Cerebellar nuclear complex (tissue), 1 donor: ENCODE measurements around the gene HOXA1.

Source experiments
- DNase-seq, 2 experiments: peaks; one replicate each; lab custom pipeline; 2025; lab: John Stamatoyannopoulos, UW

The HOXA1 gene

GRCh38 chr7:27092819-27093110, 3.0 kb downstream of the HOXA1 start:
- DNase-seq = no peak

- DNase-seq = no peak
Measured at GRCh38 chr7:27091941-27092818, 3.6 kb downstream of the HOXA1 start.

GRCh38 chr7:27091105-27091504, 4.7 kb downstream of the HOXA1 start:
- no peak for DNase-seq

- DNase-seq = no peak
Measured at GRCh38 chr7:27088002-27088922, 7.5 kb downstream of the HOXA1 start.

- DNase-seq = no peak
Measured at GRCh38 chr7:27083646-27084045, 12.2 kb downstream of the HOXA1 start.

- DNase-seq = no peak
Measured at GRCh38 chr7:27082171-27082570, 13.6 kb downstream of the HOXA1 start.

- DNase-seq = no peak
Measured at GRCh38 chr7:27080844-27081436, 14.9 kb downstream of the HOXA1 start.

- no peak for DNase-seq
Measured at GRCh38 chr7:27079234-27079975, 16.4 kb downstream of the HOXA1 start.

- no peak for DNase-seq
Measured at GRCh38 chr7:27078616-27079233, 17.1 kb downstream of the HOXA1 start.

- no peak for DNase-seq
Measured at GRCh38 chr7:27073076-27073475, 22.7 kb downstream of the HOXA1 start.

GRCh38 chr7:27071622-27072390, 24.0 kb downstream of the HOXA1 start:
- no peak for DNase-seq

- no peak for DNase-seq
Measured at GRCh38 chr7:27068259-27068658, 27.5 kb downstream of the HOXA1 start.

GRCh38 chr7:27066148-27066547, 29.7 kb downstream of the HOXA1 start:
- DNase-seq = no peak

GRCh38 chr7:27065709-27066108, 30.1 kb downstream of the HOXA1 start:
- DNase-seq = no peak

- DNase-seq = no peak
Measured at GRCh38 chr7:27064661-27065060, 31.1 kb downstream of the HOXA1 start.

GRCh38 chr7:27064159-27064558, 31.6 kb downstream of the HOXA1 start:
- DNase-seq = no peak

GRCh38 chr7:27062946-27063345, 32.9 kb downstream of the HOXA1 start:
- no peak for DNase-seq

- DNase-seq = no peak
Measured at GRCh38 chr7:27053153-27053552, 42.6 kb downstream of the HOXA1 start.

- no peak for DNase-seq
Measured at GRCh38 chr7:27051451-27051850, 44.3 kb downstream of the HOXA1 start.

GRCh38 chr7:27048438-27048837, 47.4 kb downstream of the HOXA1 start:
- DNase-seq = no peak
